Epithelial cell of proximal tubule (primary cell): Measurements from ENCODE around the gene NCKAP5. TPM values are rescaled to one million over a fixed set of nuclear protein-coding genes. Genes with fewer than 3 reads are reported as not detected.

Source experiments
- DNase-seq: peaks from one replicate; pipeline ENCODE4 v3.0.0-alpha.2; 2011; ENCODE audit warnings: low read depth
- H3K4me3 ChIP-seq: 2 replicates; pipeline ENCODE4 v1.5.1; 2011; ENCODE audit warnings: low read depth, mild to moderate bottlenecking, low read length
- total RNA-seq: library from RNA; depleted of rRNA; stranded (reverse); fragments of >200 nt; gene quantifications from 2 replicates; pipeline ENCODE4 v1.2.3, GENCODE V29; 2015
- TF ChIP-seq, protein P1 (sequence below): conservative IDR thresholded peaks from 2 replicates; pipeline ENCODE4 v1.5.1; 2012; ENCODE audit warnings: low read depth, mild to moderate bottlenecking, low read length

NCKAP5 gene
- total RNA-seq, 1 donor from 2014 or later = 0.69 TPM

DNA sequence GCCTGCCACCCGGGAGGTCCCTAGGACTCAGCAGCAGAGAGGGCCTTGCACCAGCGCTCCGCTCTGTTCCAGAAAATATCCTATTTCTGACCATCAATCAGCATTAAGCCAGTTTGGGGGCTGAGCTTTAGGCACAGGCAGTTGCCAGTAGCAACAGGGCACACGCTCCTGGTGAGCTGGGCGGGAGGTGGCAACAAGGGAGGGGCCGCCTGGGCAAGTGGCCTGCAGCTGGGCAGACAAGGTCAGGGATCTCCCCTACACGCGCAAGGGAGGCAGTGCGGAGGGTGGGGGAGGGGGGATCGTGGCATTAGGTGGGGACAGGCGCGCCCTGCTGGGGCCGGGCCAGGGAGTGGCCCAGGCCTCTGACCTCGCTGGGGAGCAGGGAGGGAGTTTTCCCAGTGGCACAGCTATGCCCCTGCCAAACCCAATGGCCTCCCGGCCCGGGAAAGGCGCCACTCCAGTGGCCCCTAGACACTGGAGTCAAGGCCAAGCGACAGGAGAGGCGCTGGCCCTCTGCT lies 302.8 kb downstream of the NCKAP5 start:
- TF ChIP-seq, protein P1, sequence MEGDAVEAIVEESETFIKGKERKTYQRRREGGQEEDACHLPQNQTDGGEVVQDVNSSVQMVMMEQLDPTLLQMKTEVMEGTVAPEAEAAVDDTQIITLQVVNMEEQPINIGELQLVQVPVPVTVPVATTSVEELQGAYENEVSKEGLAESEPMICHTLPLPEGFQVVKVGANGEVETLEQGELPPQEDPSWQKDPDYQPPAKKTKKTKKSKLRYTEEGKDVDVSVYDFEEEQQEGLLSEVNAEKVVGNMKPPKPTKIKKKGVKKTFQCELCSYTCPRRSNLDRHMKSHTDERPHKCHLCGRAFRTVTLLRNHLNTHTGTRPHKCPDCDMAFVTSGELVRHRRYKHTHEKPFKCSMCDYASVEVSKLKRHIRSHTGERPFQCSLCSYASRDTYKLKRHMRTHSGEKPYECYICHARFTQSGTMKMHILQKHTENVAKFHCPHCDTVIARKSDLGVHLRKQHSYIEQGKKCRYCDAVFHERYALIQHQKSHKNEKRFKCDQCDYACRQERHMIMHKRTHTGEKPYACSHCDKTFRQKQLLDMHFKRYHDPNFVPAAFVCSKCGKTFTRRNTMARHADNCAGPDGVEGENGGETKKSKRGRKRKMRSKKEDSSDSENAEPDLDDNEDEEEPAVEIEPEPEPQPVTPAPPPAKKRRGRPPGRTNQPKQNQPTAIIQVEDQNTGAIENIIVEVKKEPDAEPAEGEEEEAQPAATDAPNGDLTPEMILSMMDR = no peak
- no peak for DNase-seq
- H3K4me3 ChIP-seq = no peak overlapping the region

DNA sequence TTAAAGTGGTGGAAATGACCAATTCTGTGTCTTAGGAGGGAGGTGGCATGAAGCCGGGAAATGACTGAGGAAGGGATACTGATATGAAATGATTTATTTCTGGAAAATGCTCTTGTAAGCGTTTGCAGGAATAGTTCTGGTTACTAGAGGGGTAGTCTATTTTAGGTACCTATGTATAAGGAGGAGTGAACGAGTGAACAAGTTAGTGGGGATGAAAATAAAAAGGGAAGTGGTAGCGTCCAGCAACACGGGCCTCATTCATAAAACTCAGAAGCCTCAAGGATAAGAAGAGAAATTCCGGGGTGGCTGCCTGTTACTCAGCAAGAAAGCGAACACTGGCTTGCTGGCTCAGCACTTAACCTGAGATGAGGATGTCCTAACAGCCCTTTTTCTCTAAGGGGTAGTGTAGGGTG lies 303.3 kb downstream of the NCKAP5 start:
- TF ChIP-seq, protein P1 = no peak
- no peak for DNase-seq
- no peak overlapping the region for H3K4me3 ChIP-seq

DNA sequence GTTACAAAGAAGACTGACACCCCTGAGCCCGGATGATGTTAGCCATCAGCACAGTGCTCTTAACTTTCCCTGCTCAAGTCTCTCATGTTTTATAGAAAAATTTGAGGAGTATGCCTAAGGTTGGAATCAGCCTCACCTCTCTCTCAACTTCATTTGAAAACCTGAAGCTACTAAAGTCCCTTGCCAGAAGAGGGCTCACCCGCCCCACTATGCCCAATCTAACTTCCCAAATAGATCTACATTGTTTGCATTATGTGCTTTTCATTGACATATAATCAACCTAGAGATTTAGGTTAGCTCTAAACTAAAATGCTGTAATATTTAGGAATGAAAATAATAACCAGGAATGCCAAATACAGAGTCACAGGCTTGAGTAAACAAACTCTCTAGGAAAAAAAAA lies 305.4 kb downstream of the NCKAP5 start:
- TF ChIP-seq, protein P1 = peak; percentile 67
- H3K4me3 ChIP-seq = no peak overlapping the region
- DNase-seq = no peak

DNA sequence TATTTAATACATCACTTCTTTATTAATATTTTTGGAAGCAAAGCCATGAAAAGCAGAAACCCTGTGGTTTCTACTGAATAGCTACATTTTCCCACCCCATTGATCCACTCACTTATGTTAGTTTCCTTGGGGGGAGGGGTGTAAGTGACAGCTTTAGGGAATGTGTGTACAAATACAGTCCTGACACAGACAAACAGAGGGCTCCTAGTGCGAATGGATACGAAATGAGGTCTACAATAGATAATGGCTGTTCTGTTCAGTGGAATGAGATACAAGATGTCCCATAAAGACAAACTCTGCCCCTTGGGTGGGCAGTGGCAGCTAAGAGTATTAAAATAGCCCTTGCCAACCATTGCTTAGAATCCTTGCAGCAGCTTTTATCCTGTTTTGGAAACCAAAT lies 312.9 kb downstream of the NCKAP5 start:
- TF ChIP-seq, protein P1 = no peak
- DNase-seq = no peak
- no peak overlapping the region for H3K4me3 ChIP-seq

DNA sequence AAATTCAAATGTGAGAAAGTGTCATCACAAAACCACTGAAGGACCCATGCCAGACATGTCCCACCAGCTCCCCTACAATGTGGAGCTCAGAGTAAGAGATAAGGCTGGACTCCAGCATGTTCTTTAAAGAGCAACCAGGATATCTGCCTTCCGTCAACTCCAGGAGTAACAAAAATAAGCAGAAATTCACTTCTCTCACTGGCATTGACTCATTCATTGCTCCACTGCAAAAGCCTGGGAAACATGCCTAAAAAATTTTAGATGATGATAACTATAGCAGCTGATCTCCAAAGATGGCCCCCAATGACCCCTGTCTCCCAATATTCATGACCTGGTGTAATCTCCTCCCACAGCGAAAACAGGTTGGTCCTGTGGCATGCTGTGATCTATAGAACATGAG lies 314.5 kb downstream of the NCKAP5 start:
- TF ChIP-seq, protein P1 = no peak
- DNase-seq = no peak
- no peak overlapping the region for H3K4me3 ChIP-seq

DNA sequence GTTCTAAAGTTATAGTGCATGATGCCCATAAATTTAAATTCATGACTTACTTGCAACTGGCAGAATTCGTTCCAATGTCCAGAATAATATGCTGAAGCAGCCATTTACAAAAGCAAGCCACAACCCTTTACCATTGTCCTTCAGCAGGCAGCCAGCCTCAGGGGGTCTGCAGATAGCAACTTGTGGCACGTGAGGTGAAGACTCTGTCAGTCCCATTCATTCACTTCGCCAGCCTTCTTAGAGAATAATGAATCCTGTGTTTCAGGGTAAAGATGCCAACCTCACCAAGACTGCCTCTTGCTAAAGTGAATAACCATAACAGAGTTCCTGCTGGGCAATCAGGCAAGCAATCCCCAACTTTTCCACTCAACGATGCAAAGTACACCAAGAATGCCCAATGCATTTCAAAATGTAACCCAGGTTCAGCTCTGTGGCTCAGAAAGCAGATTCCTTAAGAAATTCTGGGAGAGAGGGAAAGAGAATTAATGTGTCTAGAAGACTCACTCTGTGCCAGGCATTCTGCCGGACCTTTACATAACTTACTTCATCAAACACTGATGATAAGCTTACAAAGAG lies 315.4 kb downstream of the NCKAP5 start:
- DNase-seq = peak; percentile 9
- no peak overlapping the region for H3K4me3 ChIP-seq
- TF ChIP-seq, protein P1 = no peak

DNA sequence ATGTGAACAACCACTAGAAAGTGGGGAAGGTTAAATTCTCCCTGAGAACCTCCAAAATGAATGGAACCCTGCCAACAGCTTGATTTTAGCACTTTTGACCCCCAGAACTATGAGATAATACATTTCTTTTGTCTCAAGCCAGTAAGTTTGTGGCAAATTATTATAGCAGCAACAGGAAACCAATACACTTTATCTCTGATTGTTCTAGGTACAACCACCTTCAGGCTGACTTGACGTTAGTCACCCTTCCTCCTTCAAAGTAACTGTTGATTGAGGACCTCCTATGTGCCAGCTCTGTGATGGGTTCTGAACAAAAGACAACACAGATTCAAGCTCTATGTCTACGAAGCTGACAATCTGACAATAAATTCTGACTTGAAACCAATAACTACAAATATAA lies 318.9 kb downstream of the NCKAP5 start:
- TF ChIP-seq, protein P1 = no peak
- DNase-seq = no peak

More for the DNA sequence above, 318.9 kb downstream of the NCKAP5 start:
- no peak overlapping the region for H3K4me3 ChIP-seq
